ENCODE data around the gene PCDHGC3.

GRCh38 chr5:141496038-141496437, 20.3 kb downstream of the PCDHGC3 start:
- no peak for TF ChIP-seq CTCF (IDR thresholded peaks at IDR 0.05)
- TF ChIP-seq POLR2A (IDR thresholded peaks at IDR 0.05) = no peak

Data from adrenal gland (tissue), 5 donors.